HL-60/S4 treated with phorbol 12-myristate 13-acetate at 8.2 ng/mL for 4 days and 3 days (cell line): Measurements from ENCODE around the gene CNIH1.
"Not testable (repeated sequence)": the region's sequence is repeated elsewhere in the genome, so short reads cannot be mapped to it uniquely, and the experiment has no call there.

ENCODE experiments used
- in situ Hi-C: fragments of 300-500 bp; cut with MboI; formaldehyde crosslinking; loops from 2 replicates; pipeline ENCODE4 v1.15.0; 2022; ENCODE audit warnings: low sequenced_read_pairs

Gene CNIH1

DNA sequence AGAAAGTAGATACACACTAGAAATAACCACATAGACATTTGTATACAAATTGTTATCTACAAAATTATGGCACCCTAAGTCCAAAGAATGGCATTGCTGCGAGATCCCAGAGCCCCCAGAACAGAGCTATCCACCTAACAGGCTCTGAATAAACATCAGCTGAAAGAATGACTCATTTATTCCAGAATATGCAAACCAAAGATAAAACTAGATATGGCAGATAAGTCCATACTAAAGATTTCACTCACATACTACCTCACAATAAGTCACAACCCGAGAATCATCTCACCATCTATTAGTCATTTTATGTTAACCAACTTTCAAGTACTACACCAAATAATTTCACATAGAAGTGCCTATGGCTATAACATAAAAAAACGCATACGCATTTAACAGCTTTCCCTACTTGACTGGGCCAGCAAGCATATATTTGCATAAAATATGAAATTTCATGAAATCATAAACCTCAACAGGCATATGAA, 5.6 kb downstream of the CNIH1 start:
- in situ Hi-C loops, result no loop called here

DNA sequence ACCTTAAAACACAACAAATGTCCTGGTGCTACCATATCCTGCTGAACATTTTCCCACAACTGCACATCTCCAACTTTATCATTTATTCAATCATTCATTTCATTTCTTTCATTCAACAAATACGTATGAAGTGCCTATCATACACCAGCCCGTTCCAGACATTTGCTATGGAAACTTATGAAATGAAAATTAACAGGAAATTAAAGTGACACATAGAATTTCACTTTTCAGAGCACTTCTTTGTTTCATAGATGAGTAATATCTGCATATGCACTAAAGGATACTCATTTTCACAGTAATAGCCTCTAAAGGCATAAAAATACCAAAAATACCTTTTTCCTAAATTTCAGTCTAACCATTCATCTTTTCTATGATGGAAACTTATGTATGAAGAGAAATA, 12.6 kb downstream of the CNIH1 start:
- in situ Hi-C loops, result no loop called here

DNA sequence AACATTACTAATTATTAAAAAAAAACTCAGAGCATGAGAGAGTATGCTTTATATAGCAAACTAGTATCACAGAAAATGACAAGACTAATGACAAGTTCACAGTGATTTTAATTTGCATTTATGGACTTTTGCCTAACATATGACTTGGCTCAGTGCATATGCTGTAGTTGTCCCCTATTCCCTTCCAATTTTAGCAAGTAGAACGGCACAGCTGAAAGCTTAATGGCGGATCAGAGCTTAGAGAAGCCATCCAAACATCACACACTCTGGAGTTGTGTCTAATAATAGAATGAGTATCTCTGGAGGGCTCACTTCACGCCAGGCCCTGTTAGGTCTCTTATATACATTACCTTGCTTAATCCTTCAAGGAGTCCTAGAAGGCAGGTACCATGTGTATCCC, 13.3 kb downstream of the CNIH1 start:
- in situ Hi-C loops, result no loop called here

DNA sequence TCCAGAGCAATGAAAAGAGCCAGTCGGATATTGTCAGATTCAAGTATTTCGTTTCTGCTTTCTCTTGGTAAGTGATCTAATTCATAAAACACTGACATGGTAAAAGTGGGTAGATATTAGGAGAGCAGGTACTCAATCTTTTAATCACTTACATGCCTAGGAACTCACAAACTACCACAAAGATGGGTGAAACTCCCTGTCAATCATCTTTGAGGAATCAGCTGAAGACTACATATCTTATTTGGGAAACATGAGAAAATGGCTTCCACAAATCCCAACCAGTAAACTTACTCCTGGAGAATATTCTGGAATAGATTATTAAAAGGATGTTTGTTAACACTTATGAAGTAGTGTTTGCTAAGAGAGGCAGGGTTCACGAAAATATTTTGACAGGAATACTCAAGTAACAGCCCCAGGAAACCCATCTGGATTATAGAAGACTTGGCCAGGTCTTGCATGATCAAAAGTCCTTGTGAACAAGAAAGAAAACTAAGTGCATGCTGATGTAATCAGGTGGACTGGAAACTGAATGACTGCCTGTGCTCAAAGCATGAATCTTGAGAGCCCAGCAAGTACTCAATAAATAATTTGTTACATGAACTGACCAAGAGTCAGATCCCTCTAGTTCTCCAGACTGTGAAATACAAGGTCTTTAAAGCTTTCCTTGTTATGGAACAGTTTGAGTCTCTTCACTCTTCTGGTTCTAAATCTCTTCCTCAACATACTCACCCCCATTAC, 15.5 kb downstream of the CNIH1 start:
- in situ Hi-C loops, result no loop called here

DNA sequence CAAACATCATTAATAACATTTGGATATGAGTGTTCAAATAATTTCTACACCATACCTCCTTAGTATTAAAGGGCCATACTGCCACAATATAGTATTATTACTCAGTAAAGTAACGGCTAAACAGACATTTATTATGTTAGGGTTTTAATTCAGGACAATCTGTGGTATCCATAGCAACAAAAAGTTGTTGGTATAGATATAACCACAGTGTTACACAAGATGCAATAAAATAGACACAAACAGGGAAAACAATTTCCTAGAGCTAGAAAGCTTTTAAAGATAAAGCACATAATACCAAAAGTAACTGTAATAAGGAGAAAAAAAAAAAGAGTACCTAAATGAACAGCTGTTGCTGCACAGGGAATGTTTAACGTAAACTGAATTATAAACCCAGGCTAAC, 16.1 kb downstream of the CNIH1 start:
- in situ Hi-C loops, result no loop called here

DNA sequence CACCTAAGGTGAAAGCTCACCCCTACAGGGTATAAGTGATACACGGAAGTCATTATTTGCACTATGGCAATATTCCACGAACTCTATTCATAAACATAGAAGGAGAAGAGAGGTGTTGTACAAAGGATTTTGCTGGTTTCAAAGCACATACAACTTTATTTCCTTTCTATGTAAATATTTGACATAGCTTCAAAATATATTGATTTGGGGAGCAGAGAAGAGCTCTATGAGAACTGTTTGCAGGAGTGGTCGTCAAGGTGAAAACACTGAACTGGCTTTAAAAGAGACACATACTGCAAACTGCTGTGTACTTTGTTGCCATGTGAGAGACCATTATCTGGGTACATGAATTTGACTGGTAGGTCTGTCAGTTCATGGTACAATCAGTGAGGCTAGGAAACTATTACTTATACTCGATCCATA, 16.7 kb downstream of the CNIH1 start:
- in situ Hi-C loops, result no loop called here

DNA sequence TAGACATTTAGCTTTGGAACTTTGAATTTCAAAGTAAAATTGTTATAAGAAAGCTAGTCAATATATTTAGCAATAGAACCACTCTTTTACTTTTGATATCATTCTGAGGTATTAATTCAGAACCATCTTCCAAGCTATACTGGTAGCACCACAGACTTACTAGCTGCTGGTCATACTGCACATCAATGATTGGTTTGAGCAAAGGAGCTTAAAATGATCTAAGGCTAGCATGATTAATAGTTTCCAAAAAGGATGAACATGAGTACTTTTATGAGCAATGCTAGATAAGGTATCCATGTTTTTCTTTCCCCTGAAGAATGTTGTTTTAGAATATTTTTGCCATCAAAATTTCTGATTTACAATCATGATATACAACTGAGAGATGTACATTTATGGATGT, 17.2 kb downstream of the CNIH1 start:
- in situ Hi-C loops, result no loop called here

DNA sequence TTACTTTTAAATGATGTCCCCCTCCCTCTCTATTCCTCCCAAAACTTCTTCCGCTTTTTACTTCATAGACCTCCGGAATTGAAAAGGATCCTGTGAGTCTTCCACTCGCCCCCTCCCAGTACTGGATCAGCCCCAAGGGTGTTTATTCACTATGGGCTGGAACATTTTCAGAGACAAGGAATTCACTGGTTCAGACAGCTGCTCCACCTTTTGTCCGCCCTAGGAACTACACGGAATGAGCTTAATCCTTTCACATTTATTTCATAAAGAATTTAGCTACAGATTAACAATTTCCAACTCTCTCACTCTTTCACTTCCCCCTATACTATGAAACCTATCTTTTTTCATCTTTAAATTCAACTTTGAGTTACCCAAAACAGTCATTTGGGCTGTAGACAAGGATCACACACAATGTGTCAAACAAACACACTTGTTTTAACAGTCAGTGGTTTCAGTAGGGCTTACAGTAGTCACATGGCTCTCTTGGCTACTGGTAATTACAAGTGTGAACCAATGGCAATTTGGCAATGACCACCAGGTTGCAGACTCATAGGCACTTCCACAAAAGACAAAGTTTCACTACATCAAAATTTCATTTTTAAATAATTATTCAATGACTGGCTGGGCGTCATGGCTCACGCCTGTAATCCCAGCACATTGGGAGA, 20.6 kb downstream of the CNIH1 start:
- in situ Hi-C loops, result no loop called here

DNA sequence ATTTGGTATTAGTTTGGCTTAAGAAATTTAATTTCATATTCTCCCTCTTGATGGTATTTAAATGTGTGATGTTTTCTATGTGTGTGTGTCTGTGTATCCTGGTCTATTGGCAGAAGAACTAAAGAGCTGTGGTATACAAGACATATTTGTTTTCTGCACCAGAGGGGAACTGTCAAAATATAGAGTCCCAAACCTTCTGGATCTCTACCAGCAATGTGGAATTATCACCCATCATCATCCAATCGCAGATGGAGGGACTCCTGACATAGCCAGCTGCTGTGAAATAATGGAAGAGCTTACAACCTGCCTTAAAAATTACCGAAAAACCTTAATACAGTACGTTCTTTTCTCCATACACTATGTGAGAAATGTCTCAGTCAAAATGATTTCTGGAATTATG, 29.8 kb downstream of the CNIH1 start:
- in situ Hi-C loops, result no loop called here

DNA sequence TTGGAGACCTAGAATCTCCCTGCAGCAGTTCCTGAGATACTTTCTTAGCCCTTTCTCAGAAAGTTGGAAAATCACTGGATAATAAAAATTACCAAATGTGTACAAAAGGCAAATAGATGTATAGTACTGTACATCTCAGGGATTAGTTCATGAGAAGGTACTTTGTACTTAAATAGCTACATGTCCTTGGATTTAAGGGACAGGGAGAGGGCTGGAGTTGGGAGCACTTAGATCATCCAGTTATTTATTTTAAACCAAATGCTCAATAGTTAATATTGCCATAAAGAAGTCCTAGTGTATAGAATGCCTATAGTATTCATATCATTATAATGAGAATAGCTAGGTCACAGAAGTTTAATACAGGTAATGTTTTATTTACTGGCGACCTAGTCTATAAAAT, 31.0 kb downstream of the CNIH1 start:
- in situ Hi-C loops, result no loop called here

DNA sequence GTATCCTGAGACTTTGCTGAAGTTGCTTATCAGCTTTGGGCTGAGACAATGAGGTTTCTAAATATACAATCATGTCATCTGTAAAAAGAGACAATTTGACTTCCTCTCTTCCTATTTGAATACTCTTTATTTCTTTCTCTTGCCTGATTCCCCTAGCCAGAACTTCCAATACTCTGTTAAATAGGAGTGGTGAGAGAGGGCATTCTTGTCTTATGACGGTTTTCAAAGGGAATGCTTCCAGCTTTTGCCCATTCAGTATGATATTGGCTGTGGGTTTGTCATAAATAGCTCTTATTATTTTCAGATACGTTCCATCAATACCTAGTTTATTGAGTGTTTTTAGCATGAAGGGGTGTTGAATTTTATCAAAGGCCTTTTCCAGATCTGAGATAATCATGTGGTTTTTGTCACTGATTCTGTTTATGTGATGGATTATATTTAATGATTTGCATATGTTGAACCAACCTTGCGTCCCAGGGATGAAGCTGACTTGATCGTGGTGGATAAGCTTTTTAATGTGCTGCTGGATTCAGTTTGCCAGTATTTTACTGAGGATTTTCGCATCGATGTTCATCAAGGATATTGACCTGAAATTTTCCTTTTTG, 37.7 kb downstream of the CNIH1 start:
- in situ Hi-C loops, result not testable (repeated sequence)

DNA sequence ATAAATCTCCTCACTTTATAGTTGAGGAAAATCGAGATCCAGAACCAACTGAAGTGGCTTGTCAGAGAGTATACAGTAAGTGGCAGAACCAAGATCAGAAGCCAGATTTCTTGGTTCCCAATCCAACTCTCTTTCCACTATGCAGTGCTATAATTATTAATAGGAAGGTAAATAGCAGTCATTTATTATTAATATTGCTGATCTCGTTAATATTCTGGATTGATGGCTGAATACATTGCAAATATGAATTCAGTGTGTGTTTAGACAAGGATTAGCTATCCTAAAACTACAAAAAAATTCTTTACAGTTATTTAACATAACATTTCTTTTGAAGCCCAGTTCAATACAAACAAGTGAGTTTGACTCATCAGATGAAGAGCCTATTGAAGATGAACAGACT, 41.6 kb downstream of the CNIH1 start:
- in situ Hi-C loops, result no loop called here

DNA sequence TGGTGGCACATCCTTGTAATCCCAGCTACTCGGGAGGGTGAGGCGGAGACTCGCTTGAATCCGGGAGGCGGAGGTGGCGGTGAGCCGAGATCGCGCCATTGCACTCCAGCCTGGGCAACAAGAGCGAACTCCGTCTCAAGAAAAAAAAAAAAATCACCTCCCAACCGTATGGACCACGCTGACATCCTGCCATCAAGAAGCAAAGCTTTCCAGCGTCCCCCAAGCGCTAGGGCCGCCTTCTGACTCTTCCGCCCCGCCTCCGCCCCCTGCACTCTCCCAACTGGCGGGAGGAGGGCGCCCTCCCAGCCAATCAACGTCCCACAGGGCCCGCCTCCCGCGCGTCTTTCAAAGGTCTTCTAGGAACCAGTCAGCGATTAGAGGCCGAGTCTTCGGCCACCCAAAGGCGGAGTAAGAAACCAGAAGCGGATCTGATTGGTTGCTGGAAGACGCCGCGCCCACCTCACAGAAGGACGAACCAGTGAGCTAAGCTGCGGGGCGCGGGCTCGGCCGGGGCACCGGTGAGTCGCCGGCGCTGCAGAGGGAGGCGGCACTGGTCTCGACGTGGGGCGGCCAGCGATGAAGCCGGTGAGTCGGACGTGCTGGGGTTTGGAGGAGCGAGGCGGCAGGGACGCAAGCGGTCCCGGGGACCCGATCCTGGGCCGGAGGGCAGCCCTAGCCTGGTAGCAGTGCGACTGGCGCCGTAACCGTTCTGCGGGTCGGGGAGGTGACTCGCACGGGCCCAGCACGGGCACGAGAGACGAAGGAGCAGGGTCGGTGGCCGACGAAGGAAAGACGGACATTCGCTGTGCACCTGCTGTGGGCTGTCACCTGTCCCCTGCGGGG, 44.5 kb downstream of the CNIH1 start, which contains the start of gene CDKN3:
Gene CDKN3, plus strand, starts transcription at position 515 of the 843 bp plus-strand sequence. Its CDS starts 62 bp downstream, at position 577.
- in situ Hi-C loops, result no loop called here

DNA sequence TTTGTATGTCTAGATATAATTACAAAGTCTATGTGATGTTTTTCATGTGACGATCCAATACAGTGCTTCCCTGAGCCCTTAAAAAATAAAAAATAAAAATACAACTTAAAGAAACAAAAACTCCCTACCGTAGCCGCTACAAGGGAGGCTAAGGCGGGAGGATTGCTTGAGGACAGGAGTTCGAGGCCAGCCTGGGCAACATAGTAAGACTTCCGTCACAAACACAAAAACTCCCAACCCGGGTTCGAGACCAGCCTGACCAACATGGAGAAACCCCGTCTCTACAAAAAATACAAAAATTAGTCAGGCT, 45.0 kb downstream of the CNIH1 start:
- in situ Hi-C loops, result no loop called here

DNA sequence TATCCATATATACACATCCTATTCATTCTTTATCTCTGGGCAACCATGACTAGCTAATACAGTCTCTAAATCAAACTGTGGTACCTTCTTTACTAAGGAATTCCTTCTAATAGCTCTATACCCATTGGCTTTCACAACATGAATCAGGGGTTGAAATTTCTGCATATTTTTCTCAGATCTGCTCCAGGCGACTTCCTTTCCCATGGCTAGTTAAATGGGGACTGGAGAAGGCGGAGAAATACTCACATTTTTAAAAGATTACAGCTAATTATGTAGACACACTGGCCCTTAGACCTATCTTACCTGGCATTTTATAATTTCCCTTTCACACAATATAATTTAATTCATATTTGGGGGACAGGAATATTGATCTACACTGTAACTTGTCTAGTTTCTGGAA, 45.5 kb downstream of the CNIH1 start:
- in situ Hi-C loops, result no loop called here

DNA sequence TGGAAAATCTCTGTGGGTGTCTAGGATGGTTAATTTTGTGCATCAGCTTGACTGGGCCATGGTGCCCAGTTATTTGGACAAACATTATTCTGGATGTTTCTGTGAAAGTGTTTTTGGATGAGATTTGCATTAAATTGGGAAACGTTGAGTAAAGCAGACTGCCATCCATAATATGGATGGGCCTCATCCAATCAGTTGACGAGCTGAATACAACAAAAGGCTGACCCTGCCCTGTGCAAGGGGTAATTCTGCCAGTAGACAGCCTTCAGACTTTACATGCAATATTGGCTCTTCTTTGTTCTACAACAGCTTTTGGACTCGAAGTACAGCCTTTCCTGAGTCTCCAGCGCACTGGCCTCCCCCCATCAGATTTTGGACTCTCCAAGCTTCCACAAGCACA, 45.9 kb downstream of the CNIH1 start:
- in situ Hi-C loops, result no loop called here

DNA sequence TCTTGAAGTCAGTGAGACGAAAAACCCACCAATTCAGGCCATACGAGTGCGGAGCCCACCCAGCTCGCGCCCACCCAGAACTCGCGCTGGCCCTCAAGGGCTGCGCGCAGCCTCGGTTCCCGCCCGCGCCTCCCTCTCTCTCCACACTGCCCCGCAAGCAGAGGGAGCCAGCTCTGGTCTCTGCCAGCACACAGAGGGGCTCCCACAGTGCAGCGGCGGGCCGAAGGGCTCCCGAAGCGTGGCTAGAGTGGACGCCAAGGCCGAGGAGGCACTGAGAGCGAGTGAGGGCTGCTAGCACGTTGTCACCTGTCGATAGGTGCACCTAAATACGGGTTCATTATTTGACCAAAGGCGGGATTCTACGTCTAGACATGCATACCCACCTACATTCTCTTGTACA, 46.6 kb downstream of the CNIH1 start:
- in situ Hi-C loops, result no loop called here

DNA sequence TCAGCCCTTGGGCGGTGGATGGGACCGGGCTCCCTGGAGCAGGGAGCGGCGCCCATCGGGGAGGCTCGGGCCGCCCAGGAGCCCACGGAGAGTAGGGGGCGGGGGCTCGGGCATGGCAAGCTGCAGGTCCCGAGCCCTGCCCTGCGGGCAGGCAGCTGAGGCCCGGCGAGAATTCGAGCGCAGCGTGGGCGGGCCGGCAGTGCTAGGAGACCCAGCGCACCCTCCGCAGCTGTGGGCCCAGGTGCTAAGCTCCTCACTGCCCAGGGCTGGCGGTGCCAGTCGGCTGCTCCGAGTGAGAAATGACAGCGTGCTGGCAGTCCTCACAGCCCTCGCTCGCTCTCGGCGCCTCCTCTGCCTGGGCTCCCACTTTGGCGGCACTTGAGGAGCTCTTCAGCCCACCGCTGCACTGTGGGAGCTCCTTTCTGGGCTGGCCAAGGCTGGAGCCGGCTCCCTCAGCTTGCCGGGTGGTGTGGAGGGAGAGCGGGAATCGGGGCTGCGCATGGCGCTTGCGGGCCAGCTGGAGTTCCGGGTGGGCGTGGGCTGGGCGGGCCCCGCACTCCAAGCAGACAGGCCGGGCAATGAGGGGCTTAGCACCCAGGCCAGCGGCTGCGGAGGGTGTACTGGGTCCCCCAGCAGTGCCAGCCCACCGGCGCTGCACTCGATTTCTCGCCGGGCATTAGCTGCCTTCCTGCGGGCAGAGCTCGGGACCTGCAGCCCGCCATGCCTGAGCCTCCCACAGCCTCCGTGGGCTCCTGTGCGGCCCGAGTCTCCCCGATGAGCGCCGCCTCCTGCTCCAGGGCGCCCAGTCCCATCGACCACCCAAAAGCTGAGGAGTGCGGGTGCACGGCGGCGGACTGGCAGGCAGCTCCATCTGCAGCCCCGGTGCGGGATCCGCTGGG, 47.9 kb downstream of the CNIH1 start:
- in situ Hi-C loops, result not testable (repeated sequence)

DNA sequence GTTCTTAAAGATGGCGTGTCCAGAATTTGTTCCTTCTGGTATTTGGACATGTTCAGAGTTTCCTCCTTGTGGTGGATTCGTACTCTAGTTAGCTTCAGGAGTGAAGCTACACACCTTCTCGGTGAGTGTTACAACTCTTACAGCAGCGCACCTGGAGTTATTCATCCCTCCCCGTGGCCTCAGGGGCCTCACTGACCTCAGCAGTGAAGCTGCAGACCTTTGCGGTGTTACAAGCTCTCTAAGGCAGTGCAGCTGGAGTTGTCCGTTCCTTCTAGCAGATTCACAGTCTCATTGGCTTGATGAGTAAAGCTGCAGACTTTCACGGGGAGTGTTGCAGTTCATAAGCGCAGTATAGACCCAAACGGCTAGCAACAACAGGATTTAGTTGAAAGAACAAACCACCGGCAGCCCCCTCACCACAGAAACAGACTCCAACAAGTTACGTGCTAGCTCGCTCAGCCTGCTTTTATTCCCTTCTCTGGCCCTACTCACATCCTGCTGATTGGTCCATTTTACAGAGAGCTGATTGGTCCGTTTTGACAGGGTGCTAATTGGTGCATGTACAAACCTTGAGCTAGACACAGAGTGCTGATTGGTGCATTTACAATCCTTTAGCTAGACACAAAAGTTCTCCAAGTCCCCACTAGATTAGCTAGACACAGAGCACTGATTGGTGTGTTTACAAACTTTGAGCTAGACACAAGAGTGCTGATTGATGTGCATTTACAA, 48.9 kb downstream of the CNIH1 start:
- in situ Hi-C loops, result no loop called here

DNA sequence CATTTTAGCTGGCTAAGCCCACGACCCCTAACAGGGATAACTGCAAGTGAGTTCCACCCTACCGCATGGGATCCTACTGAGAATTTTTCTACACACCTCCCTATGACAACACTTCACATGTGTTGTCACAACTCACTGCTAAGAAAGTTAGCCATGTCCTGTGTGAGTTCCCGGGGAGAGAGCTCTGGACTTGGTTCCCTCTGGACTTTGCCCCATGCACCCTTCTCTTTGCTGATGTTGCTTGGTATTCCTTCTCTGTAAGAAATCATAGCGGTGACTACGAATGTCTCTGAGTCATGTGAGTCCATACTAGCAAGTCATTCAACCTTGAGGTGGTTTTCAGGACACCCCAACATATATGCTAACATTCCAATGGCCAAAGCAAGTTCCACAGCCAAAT, 53.8 kb downstream of the CNIH1 start:
- in situ Hi-C loops, result no loop called here
